RPMI7951 (cell line): Measurements from ENCODE around the gene SIK1. TPM values are rescaled to one million over a fixed set of nuclear protein-coding genes. Genes with fewer than 3 reads are reported as not detected.
"Not testable (repeated sequence)": the region's sequence is repeated elsewhere in the genome, so short reads cannot be mapped to it uniquely, and the experiment has no call there.

Source experiments
- DNase-seq: peaks from one replicate; pipeline ENCODE4 v3.0.0-alpha.2; 2012; ENCODE audit warnings: low read depth
- total RNA-seq: library from RNA; depleted of rRNA; stranded (reverse); fragments of >200 nt; shearing (Covaris generic); gene quantifications from 2 replicates; pipeline ENCODE4 v1.2.3, GENCODE V29; 2014

Gene SIK1
- total RNA-seq, 1 experiment from 2014 or later, result 2.8 TPM

GRCh38 chr21:43396788-43397438 lies 30.0 kb downstream of the SIK1 start:
- not testable (repeated sequence) for DNase-seq

GRCh38 chr21:43383351-43383750 lies 43.6 kb downstream of the SIK1 start:
- DNase-seq, result not testable (repeated sequence)

GRCh38 chr21:43382902-43383301 lies 44.0 kb downstream of the SIK1 start:
- DNase-seq, result not testable (repeated sequence)

GRCh38 chr21:43380852-43381533 lies 45.9 kb downstream of the SIK1 start:
- not testable (repeated sequence) for DNase-seq

GRCh38 chr21:43380337-43380736 lies 46.6 kb downstream of the SIK1 start:
- DNase-seq, result not testable (repeated sequence)

- DNase-seq, result not testable (repeated sequence)
Measured at GRCh38 chr21:43379626-43380122, 47.3 kb downstream of the SIK1 start.

- DNase-seq, result no peak
Measured at GRCh38 chr21:43376478-43376882, 50.5 kb downstream of the SIK1 start.

GRCh38 chr21:43375837-43376477 lies 51.0 kb downstream of the SIK1 start:
- no peak for DNase-seq

- no peak for DNase-seq
Measured at GRCh38 chr21:43375006-43375836, 51.7 kb downstream of the SIK1 start.

- no peak for DNase-seq
Measured at GRCh38 chr21:43374228-43374885, 52.6 kb downstream of the SIK1 start.

GRCh38 chr21:43373362-43374227 lies 53.3 kb downstream of the SIK1 start:
- no peak for DNase-seq

- no peak for DNase-seq
Measured at GRCh38 chr21:43372663-43373361, 54.1 kb downstream of the SIK1 start.

- no peak for DNase-seq
Measured at GRCh38 chr21:43371786-43372185, 55.1 kb downstream of the SIK1 start.

- no peak for DNase-seq
Measured at GRCh38 chr21:43370888-43371570, 55.9 kb downstream of the SIK1 start.

GRCh38 chr21:43370091-43370658 lies 56.8 kb downstream of the SIK1 start:
- DNase-seq, result peak; percentile 69

GRCh38 chr21:43369596-43370090 lies 57.3 kb downstream of the SIK1 start:
- DNase-seq, result no peak

- DNase-seq, result peak; percentile 79
Measured at GRCh38 chr21:43369124-43369523, 57.8 kb downstream of the SIK1 start.

- DNase-seq, result no peak
Measured at GRCh38 chr21:43368685-43369084, 58.2 kb downstream of the SIK1 start.
